ENCODE data around the gene SIX3.

- TF ChIP-seq EZH2 (IDR thresholded peaks at IDR 0.05; ENCODE audit: insufficient read depth, poor library complexity, severe bottlenecking): peak; percentile 96
- TF ChIP-seq EZH2phosphoT487 (IDR thresholded peaks at IDR 0.05; ENCODE audit: insufficient read depth, low read depth): peak; percentile 53
Observed at GRCh38 chr2:44938287-44939105, 3.0 kb upstream of the SIX3 start.

Data from GM23248 (cell line).